Measurements from ENCODE around the gene TDRD15.

- TF ChIP-seq LEF1 (IDR thresholded peaks at IDR 0.05; ENCODE audit: borderline replicate concordance): no peak
- TF ChIP-seq ELF4 (IDR thresholded peaks at IDR 0.05): no peak
- no peak for TF ChIP-seq SP1 (IDR thresholded peaks at IDR 0.05)
- TF ChIP-seq ZNF384 (IDR thresholded peaks at IDR 0.05): no peak
- TF ChIP-seq CTBP1 (IDR thresholded peaks at IDR 0.05; ENCODE audit: borderline replicate concordance): no peak
- no peak for TF ChIP-seq PKNOX1 (IDR thresholded peaks at IDR 0.05)
- no peak for TF ChIP-seq HDGF (IDR thresholded peaks at IDR 0.05; ENCODE audit: borderline replicate concordance)
- TF ChIP-seq FOXM1 (IDR thresholded peaks at IDR 0.05; ENCODE audit: borderline replicate concordance): no peak
- no peak for TF ChIP-seq NFRKB (IDR thresholded peaks at IDR 0.05)
- no peak for TF ChIP-seq ARNT (IDR thresholded peaks at IDR 0.05)
These were observed 28.1 kb upstream of the TDRD15 start for GRCh38 chr2:21095714-21096113.
